ENCODE measurements around the gene ARHGAP5. TPM values are rescaled to one million over a fixed set of nuclear protein-coding genes. Genes with fewer than 3 reads are reported as not detected.

ARHGAP5 gene
- total RNA-seq, 1 donor from 2014 or later = 157 TPM

DNA sequence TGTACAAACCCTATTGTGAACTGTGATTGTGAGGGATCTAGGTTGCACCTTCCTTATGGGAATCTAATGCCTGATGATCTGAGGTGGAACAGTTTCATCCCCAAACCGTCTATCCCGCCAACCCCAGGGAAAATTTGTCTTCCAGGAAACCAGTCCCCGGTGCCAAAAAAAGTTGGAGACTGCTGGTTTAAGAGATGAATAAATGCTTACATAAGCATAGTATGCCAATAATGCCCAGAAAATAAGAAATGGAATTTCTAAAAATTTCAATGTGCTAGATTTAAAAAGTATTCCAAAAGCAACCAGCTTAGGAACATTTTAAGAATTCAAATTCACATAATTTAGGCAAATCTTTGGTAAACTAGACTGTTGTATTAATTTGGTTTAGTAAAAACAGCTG, 131.4 kb downstream of the ARHGAP5 start:
- H3K27me3 Mint-ChIP-seq = peaks cover 5% of the 10 kb centered on the region

More for the DNA sequence above, 131.4 kb downstream of the ARHGAP5 start:
- TF ChIP-seq CTCF (conservative IDR thresholded peaks at IDR 0.05) = no peak
- Mint-ChIP-seq H3K9me3 (no peaks in the 10 kb centered on the region), H3K4me1 (ENCODE audit: unreplicated experiment) (no peaks in the 10 kb centered on the region), H3K4me3 (no peak overlapping the region), H3K27ac (no peak overlapping the region), H3K36me3 (no peaks in the 10 kb centered on the region)
- no peak for DNase-seq (ENCODE audit: extremely low spot score, unreplicated experiment)

Other genes starting within 250 kb of the ARHGAP5 start
- gene RNU6-7, start 124.7 kb downstream of the ARHGAP5 start, total RNA-seq (ENCODE audit: low replicate concordance) = not detected in 2 replicates
- not detected in 2 replicates for gene RNU6-8, start 126.0 kb downstream of the ARHGAP5 start, total RNA-seq (ENCODE audit: low replicate concordance)